Measurements from ENCODE around the gene MKKS. TPM values are rescaled to one million over a fixed set of nuclear protein-coding genes. Genes with fewer than 3 reads are reported as not detected.

Gene MKKS
- total RNA-seq (10 to 100 TPM; 13.8 to 19.2 TPM), polyA plus RNA-seq (ENCODE audit: insufficient read length in 6 of 6) (10 to 100 TPM; 20.5 to 30.2 (median 25.1) TPM)
- long read RNA-seq, donor 1, full-length matches to known transcripts, result 3 of 56 reads
- long read RNA-seq, donor 1, partial matches to known transcripts, result 53 of 56 reads
- long read RNA-seq, donor 1, other reads (novel, unspliced or antisense), result 0 of 56 reads
- long read RNA-seq, donor 2, full-length matches to known transcripts, result 6 of 77 reads
- long read RNA-seq, donor 2, partial matches to known transcripts, result 71 of 77 reads
- long read RNA-seq, donor 2, other reads (novel, unspliced or antisense), result 0 of 77 reads
- long read RNA-seq, donor 3, full-length matches to known transcripts, result 5 of 33 reads
- long read RNA-seq, donor 3, partial matches to known transcripts, result 28 of 33 reads
- long read RNA-seq, donor 3, other reads (novel, unspliced or antisense), result 0 of 33 reads
- long read RNA-seq, donor 4, full-length matches to known transcripts, result 4 of 39 reads
- long read RNA-seq, donor 4, partial matches to known transcripts, result 30 of 39 reads
- long read RNA-seq, donor 4, other reads (novel, unspliced or antisense), result 5 of 39 reads
- long read RNA-seq, donor 5, full-length matches to known transcripts, result 10 of 64 reads
- long read RNA-seq, donor 5, partial matches to known transcripts, result 54 of 64 reads
- long read RNA-seq, donor 5, other reads (novel, unspliced or antisense), result 0 of 64 reads
- long read RNA-seq, donor 6, full-length matches to known transcripts, result 8 of 66 reads
- long read RNA-seq, donor 6, partial matches to known transcripts, result 58 of 66 reads
- long read RNA-seq, donor 6, other reads (novel, unspliced or antisense), result 0 of 66 reads
- long read RNA-seq, donor 7, full-length matches to known transcripts, result 9 of 22 reads
- long read RNA-seq, donor 7, partial matches to known transcripts, result 13 of 22 reads
- long read RNA-seq, donor 7, other reads (novel, unspliced or antisense), result 0 of 22 reads
- long read RNA-seq, donor 8, full-length matches to known transcripts, result 5 of 37 reads
- long read RNA-seq, donor 8, partial matches to known transcripts, result 27 of 37 reads
- long read RNA-seq, donor 8, other reads (novel, unspliced or antisense), result 5 of 37 reads
- long read RNA-seq, donor 9, result 0 reads
- long read RNA-seq, donor 10, full-length matches to known transcripts, result 1 of 30 reads
- long read RNA-seq, donor 10, partial matches to known transcripts, result 22 of 30 reads
- long read RNA-seq, donor 10, other reads (novel, unspliced or antisense), result 7 of 30 reads
- long read RNA-seq, donor 11, result 0 reads
- long read RNA-seq, donor 12, full-length matches to known transcripts, result 8 of 27 reads
- long read RNA-seq, donor 12, partial matches to known transcripts, result 19 of 27 reads
- long read RNA-seq, donor 12, other reads (novel, unspliced or antisense), result 0 of 27 reads

GRCh38 chr20:10433623-10434466, at the start of gene MKKS:
TSS of gene MKKS (minus strand) at chr20:10434222. CDS start at chr20:10413514, 20,708 bp downstream.
- no peaks in the 10 kb centered on the region for H3K27me3 ChIP-seq
- ATAC-seq (peak; percentile 87), DNase-seq (peak; percentile 93 to 97 (median 94))
- no peaks in the 10 kb centered on the region for H3K36me3 ChIP-seq
- H3K4me3 ChIP-seq, result peak within 1 kb of the TSS; percentile 71 to 84
- H3K9me3 ChIP-seq, result no peaks in the 10 kb centered on the region
- H3K4me1 ChIP-seq, result peaks cover 8 to 43% of the 10 kb centered on the region in 2 donors
- H3K27ac ChIP-seq, result peak within 1 kb of the TSS; percentile 93
- no peak for TF ChIP-seq CTCF (IDR thresholded peaks at IDR 0.05)
- intact Hi-C loops (cut with DNase I), result loop anchor here in 1 of 2 donors (10.0 kb wide), 1 partner anchor 969 kb away; no protein-coding TSS in a partner anchor

- intact Hi-C loops (cut with DNase I), result no loop called here
- Histone ChIP-seq H3K4me3 (no peak overlapping the region), H3K27me3 (no peaks in the 10 kb centered on the region), H3K9me3 (no peaks in the 10 kb centered on the region), H3K4me1 (peaks cover 0 to 19% of the 10 kb centered on the region in 2 donors), H3K27ac (no peak overlapping the region), H3K36me3 (no peaks in the 10 kb centered on the region)
- no peak for DNase-seq
- no peak for ATAC-seq
- no peak for TF ChIP-seq CTCF (IDR thresholded peaks at IDR 0.05)
Observed at GRCh38 chr20:10483691-10484090, 49.7 kb upstream of the MKKS start.

GRCh38 chr20:10481676-10482075, 47.7 kb upstream of the MKKS start:
- intact Hi-C loops (cut with DNase I), result no loop called here
- no peak for DNase-seq
- no peak for TF ChIP-seq CTCF (IDR thresholded peaks at IDR 0.05)
- H3K27ac ChIP-seq, result no peak overlapping the region
- no peaks in the 10 kb centered on the region for H3K27me3 ChIP-seq
- H3K4me3 ChIP-seq, result no peak overlapping the region
- no peaks in the 10 kb centered on the region for H3K9me3 ChIP-seq
- no peak for ATAC-seq
- H3K36me3 ChIP-seq, result no peaks in the 10 kb centered on the region
- H3K4me1 ChIP-seq, result peaks cover 0 to 2% of the 10 kb centered on the region in 2 donors

GRCh38 chr20:10478930-10479329, 44.9 kb upstream of the MKKS start:
- intact Hi-C loops (cut with DNase I), result no loop called here
- Histone ChIP-seq H3K4me3 (no peak overlapping the region), H3K27me3 (no peaks in the 10 kb centered on the region), H3K4me1 (peaks cover 0 to 30% of the 10 kb centered on the region in 2 donors), H3K36me3 (no peaks in the 10 kb centered on the region), H3K27ac (no peak overlapping the region), H3K9me3 (no peaks in the 10 kb centered on the region)
- ATAC-seq, result no peak
- TF ChIP-seq CTCF (IDR thresholded peaks at IDR 0.05), result no peak
- no peak for DNase-seq
